Sigmoid colon (tissue), 4 donors: ENCODE data around the gene SERPINA12.

Source experiments
- CTCF ChIP-seq, 4 experiments: fragments of 450-650 bp in 3 of 4; fragments of 200-600 bp in 1 of 4; IDR thresholded peaks; one replicate each; pipeline ENCODE4 v1.5.1; 2016 to 2019; ENCODE audit warnings: antibody characterized with exemption in 4 of 4, mild to moderate bottlenecking in 3 of 4, moderate library complexity in 2 of 4
- EP300 ChIP-seq, 4 donors: sonication (generic); formaldehyde crosslinking; IDR thresholded peaks; one replicate each; pipeline ENCODE4 v1.6.1; 2017; ENCODE audit warnings: antibody characterized with exemption in 4 of 4
- POLR2A ChIP-seq, 2 donors: fragments of 450-650 bp; IDR thresholded peaks; one replicate each; pipeline ENCODE4 v1.6.1; 2016; ENCODE audit warnings: antibody characterized with exemption in 2 of 2, mild to moderate bottlenecking in 2 of 2, moderate library complexity in 2 of 2
- POLR2AphosphoS5 ChIP-seq, 4 donors: sonication (generic); formaldehyde crosslinking; IDR thresholded peaks; one replicate each; pipeline ENCODE4 v1.6.1; 2017; ENCODE audit warnings: antibody characterized with exemption in 4 of 4

GRCh38 chr14:94447206-94447605 lies 62.1 kb downstream of the SERPINA12 start:
- TF ChIP-seq EP300 (IDR thresholded peaks at IDR 0.05) = no peak
- no peak for TF ChIP-seq CTCF (IDR thresholded peaks at IDR 0.05)
- no peak for TF ChIP-seq POLR2AphosphoS5 (IDR thresholded peaks at IDR 0.05)
- TF ChIP-seq POLR2A (IDR thresholded peaks at IDR 0.05) = no peak
